Measurements from ENCODE around the gene STX10.

The STX10 gene

DNA sequence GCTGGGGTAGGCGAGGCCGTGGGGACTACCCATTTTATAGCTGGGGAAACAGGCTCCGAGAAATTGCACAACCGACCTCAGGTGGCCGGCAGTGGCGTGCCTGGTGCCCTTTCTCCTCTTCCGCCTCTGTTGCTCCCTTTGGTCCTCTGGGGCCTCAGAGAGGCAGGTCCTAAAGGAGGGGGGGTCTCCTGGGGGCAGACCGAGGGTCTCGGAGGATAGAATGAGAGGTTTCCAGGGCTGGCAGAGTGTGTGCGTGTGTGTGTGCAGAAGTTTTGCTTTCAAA, 11.3 kb downstream of the STX10 start:
- DNase-seq: no peak

DNA sequence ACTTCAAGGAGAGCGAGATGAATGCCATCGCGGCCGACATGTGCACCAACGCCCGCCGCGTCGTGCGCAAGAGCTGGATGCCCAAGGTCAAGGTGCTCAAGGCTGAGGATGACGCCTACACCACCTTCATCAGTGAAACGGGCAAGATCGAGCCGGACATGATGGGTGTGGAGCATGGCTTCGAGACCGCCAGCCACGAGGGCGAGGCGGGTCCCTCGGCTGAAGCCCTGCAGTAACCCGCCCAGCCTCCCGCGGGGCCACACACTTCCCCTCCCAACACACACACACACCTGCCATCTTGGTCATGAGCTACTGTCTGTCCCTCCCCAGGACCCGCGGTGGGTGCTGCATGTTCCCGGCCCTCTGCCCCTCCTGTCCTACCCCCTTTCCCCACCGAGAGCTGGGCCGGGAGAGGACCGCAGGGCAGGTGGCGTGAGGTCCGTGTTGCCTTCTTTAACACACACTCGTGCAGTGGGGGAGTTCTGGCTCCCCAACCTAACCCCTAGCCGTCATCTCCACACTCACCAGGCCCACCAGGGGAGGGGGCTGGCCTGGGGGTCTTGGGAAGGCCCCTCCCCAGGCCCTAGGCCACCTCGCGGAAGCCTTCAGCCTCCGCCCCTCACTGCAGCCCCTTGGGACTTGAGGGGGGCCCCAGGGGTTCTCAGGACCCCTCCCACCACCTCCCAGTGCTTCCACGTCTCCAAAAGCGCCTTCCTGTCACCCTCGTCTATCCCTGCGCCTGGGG, 11.8 kb downstream of the STX10 start:
- DNase-seq: no peak

DNA sequence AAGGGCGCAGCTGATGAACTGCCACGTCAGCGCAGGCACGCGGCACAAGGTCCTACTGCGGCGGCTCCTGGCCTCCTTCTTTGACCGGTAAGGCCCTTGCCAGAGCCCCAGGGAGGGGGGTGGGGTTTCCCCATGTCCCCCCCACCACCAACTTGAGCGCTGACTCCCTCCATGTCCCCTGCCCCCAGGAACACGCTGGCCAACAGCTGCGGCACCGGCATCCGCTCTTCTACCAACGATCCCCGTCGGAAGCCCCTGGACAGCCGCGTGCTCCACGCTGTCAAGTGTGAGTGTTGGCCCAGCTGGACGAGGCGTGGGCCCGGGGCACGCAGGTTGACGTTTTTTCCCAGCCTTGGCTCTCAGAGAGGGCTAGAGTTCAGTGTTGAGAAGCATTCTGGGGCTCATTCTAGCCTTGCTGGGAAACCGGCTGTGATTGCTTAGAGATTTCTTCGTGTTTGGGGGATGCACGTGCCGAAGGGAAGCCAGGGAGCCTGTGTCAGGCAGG, 12.8 kb downstream of the STX10 start:
- DNase-seq: no peak

DNA sequence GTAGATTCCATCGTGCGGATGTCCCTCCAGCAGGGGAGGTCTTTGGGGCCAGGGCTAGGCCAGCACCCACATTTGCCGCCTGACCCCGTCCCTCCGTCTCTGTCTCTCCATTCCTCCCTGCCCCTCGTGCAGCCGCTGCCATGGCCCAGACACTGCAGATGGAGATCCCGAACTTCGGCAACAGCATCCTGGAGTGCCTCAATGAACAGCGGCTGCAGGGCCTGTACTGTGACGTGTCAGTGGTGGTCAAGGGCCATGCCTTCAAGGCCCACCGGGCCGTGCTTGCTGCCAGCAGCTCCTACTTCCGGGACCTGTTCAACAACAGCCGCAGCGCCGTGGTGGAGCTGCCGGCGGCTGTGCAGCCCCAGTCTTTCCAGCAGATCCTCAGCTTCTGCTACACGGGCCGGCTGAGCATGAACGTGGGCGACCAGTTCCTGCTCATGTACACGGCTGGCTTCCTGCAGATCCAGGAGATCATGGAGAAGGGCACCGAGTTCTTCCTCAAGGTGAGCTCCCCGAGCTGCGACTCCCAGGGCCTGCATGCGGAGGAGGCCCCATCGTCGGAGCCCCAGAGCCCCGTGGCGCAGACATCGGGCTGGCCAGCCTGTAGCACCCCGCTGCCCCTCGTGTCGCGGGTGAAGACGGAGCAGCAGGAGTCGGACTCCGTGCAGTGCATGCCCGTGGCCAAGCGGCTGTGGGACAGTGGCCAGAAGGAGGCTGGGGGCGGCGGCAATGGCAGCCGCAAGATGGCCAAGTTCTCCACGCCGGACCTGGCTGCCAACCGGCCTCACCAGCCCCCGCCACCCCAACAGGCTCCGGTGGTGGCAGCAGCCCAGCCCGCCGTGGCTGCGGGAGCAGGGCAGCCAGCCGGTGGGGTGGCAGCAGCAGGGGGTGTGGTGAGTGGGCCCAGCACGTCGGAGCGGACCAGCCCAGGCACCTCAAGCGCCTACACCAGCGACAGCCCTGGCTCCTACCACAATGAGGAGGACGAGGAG, 14.8 kb downstream of the STX10 start:
- no peak for DNase-seq

DNA sequence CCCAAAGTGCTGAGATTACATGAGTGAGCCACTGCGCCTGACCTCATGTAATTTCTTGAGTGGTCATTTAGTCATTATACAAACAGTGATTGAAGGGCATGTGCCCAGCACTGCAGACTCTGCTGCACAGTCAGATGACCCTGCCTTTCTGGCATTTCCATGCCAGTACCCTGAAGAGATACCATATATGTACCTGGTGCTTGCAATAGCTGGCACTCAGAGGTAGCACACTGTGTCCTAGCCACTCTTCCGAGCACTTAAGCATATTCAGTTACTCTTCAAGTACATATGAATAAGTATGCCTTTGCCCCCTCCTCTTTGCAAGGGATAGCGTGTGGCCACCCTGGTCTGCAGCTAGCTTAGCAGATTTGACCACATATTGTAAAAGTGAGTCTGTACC, 15.5 kb downstream of the STX10 start:
- no peak for DNase-seq

DNA sequence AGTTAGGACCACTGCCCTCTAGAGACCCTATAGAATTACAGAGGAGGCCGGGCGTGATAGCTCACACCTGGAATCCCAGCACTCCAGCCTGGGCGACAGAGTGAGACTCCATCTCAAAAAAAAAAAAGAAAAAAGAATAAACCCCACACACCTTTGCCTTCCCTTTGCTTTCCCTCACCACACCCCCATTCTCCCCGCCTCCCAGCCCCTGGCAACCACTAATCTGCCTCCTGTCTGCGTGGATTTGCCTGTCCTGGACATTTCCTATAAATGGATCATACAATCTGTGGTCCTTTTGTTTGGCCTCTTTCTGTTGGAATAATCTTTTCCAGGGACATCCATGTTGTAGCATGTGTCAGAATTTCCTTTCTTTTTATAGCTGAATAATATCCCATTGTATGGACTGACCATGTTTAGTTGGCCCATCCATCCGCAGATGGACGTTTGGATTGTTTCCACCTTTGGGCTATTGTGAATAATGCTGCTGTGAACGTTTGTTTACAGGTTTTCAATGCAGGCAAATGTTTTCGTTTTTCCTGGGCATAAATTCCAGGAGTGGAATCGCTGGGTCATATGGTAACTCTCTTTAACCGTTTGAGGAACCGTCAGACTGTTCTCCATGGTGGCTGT, 16.8 kb downstream of the STX10 start:
- no peak for DNase-seq

DNA sequence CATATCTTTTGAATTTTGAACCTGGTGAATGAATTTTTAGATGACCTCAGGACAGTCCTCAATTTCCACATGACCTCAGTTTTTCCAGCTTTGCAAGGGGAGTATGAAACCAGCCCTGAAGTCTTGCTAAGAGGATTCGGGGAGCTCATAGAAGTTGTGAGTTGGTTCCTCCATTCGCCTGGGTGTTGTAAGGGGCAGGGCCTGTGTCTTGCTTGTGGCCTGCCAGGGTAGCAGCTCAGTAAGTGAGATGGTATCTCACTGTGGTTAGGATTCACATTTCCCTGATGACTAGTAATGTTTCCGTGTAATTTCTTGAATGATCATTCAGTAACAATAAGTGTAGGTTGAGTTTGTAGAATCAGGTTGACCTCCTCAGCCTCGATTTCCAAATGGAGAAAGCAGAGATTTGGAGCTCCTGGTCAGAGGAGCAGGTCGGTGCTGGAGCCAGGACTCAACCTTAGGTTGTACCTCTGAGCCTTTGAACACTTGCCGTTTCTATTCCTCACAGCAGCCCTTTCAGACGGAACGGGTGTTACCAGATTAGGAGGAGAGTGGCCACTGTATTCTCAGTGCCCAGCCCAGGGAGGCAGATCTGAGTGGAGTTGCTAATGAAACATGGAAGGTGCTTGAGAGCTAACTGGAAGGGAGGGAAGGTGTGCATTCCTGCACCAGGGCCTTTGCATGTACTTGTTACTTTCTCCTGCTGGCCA, 17.5 kb downstream of the STX10 start:
- DNase-seq: no peak

DNA sequence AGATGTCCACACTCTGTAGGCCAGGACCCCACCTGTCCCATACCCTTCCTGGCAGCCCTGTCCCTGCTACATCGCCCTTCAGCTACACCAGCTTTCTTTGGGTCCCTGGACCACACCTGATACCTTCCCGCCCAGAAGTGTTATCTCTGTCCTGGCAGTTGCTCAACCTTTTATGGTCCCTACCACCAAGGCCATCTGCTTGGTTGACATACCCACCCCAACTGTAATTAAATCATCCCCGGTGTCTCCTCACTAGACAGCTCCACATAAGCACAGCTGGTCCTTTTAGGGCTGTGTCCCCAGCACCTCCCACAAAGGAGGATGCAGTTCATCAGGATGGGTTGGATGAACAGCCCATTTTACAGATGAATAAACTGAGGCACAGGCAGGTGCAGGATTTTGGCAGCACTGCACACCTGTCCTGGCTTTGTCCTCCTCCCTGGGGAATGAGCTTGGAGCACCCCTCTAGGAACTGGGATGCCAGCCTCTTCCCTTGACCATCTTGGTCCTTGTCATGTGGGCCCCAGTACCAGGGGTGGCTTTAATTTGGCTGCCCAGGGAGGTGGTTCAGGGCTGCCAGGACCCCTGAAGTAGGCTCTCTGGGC, 19.2 kb downstream of the STX10 start:
- DNase-seq: no peak

DNA sequence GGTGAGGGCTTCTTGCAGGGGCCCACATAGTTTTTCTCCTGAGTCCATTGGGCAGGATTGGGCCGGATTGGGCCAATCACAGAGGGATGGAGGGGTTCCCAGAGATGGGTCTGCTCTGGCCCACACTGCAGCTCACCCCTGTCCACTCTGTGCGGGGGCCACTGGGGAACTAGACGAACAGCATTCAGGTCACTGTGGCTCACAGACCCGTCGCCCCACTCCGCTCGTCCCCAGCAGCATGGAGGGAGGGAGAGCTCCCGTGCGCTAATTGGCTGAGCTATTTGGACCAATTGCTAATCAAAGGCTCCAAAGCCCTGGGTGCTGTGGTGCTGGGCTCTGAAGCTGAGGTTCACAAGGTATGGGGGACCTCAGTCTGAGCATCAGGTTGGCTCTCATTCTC, 20.8 kb downstream of the STX10 start:
- DNase-seq: no peak

DNA sequence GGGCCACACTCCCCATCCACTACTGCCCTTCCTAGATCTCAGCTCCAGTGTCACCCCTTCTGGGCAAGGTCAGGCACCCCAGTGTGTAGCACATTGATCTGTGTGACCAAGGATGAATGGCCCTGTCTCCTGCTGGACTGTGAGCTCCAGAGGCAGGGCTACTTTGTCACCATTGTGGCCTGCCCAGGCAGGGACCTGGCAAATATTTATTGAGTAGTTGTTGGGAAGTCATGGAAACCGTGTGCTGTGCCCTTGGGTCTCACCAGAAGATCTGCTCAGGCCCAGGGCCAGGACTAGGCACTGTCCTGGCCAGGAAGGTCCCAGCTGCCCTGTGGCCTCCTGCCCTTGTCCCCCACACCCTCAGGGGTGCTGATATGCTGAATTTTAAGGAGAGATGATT, 21.6 kb downstream of the STX10 start:
- DNase-seq: no peak

DNA sequence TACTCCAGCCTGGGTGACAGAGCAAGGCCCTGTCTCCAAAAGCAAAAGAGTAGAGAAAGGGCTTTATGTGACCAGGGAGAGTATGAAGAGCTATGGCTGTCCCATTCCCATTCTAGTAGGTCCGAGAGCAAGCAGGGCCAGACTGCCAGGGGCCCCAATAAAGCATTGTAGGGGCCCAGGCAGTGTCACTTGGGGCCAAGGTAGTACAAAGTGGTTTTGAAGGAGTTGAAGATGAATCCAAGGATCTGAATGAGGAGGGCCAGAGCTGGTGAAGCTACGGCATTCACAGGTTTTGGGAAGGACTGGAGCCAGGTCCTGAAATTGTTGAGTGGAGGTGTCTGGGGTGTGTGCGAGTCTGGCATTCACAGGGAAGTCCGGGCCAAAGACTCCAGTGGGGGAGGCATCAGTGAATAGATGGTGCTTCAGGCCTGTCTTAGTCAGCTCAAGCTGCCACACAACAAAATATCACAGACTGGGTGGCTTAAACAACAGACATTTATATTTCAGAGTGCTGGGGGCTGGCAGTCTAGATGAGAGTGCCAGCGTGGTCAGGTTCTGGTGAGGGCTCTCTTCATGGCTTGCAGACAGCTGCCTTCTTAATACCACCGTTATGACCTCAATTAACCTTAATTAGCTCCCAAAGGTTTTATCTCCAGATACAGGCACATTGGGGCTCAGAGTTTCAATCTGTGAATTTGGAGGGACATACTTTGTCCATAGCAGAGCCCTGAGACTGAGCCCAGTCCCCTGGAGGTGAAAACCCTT, 22.2 kb downstream of the STX10 start:
- no peak for DNase-seq

DNA sequence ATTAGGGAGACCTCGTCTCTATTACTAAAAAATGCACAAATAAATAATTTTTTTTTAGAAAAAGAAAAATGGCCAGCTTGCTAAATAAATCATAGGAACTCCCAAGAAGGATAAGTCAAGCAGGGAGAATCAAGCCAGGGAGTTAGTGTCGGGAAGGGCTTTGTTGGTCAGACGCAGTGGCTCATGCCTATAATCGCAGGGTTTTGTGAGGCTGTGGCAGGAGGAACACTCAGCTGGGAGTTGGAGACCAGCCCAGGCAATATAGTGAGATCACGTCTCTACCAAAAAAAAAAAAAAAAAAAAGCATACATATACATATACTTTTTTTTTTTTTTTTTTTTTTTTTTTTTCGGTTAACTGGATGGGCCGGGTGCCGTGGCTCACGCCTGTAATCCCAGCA, 23.1 kb downstream of the STX10 start:
- no peak for DNase-seq

DNA sequence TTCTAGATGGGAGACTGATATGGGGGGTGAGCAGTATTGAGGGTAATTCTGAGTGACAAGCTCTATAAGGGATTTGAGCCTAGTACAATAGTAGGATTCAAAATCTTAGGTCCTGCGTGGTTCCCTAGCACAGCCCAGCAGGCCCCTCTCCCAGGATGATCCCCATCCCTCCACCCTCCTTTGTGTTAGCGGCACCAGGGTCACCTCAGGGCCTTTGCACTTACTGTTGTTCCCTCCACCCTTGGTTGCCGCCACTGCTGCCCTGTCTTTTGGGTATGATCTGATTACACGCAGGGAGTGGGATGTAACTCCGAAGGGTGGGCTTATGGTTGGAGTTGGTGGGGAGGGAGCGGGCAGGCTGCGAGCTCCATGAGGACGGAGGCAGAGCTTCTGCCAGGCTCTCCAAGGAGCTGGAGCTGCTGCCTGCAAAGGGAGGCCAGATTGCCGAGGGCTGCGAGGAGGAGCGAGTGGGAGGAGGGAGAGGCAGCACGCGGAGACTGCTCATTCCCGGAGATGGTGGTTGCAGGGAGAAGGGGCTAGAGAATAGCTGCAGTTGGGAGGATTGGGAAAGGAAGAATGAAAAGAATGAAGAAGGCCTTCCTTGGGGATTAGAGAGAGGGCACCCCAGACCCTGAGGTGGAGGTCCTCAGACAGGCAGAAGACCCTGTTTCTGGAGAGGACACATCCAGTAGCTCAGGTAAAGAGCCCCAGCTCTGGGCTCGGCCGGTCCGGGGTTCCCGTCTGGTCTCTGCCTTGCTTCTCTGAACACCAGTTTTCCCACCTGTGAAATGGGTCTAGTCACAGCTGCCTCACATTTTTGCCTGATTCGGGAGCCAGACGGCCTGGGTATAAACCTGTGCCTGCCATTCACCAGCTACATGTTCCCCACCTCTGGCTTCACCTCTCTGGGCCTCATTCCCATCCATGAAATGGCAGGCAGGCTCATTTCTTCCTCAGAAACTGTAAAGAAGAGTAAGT, 26.9 kb downstream of the STX10 start:
- DNase-seq: no peak

DNA sequence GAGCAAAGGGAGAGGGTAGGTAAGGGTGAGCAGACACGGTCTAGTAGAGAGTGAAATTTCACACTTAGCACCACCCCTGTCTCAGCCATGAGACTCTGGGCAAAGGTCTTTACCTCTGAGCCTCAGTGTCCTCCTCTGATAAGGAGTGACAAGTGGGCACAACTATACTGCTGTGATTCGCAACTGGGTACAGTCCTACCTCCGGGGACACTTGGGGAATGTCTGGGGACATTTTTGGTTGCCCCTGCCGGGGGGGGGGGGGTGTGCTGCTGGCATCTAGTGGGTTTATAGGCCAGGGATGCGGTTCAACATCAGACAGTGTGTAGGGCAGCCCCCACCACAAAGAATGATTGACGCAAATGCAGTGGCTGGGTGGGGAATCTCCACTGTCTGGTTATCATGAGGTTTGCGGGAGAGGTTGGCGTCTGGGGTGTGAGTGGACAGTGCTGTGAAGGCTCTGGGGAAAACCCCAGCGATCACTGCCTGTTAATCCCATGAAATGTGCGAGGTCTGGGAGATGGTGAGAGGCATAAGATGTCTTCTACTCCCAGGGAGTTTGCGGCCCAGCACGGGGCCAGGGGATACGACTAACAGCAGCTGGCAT, 27.8 kb downstream of the STX10 start:
- no peak for DNase-seq

DNA sequence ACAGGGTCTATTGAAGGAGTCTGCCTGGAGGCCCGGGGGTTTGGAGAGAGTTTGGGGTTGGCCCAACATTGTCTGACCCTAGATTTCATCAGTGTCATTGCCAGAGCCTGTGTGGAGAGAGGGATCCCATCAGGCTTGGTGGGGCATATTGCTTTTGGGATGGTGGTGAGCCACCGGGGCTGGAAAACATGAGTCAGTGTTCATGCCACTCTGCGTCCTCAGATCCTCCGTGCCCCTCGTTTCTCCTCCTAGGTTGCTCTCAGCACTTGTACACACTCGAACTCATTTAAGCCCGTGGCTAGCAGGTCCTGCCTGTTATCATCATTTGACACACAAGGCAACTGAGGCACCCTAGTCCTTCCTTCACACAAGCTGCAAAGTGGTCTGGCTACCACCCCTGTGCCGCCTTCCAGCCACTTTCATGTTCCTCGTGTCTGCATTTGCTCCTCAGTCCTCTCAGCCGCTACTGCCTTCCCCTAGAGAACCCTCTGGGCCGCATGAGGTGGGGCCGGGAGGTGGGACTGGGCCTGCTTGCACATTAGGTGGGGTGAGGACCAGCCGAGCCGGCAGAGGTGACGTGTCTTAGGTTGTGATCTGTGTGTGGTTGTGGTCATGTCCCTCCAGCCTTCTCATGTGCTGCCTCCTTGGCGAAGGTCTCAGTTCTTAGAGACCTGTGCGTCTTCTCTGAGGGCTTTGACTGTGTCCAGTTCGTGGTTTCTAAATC, 28.5 kb downstream of the STX10 start:
- DNase-seq: no peak

DNA sequence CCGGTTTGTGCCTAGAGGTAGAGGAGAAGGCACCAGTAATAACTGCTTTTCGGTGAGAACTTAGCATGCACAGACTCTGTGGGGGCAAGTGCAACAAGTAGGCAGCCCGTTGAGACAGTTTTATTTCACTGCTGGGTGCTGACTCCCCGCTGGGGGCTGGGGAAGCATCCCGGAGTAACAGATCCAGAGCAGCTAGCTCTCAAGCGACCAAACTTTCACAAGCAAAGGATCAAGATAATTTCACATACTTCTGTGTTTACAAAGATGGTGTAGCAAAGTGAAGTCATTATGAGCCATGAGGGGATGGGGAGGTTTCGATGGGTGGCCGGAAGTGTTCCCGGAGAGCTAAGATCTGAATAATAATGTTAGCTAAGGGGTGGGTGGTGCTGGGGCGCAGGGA, 29.4 kb downstream of the STX10 start:
- no peak for DNase-seq

DNA sequence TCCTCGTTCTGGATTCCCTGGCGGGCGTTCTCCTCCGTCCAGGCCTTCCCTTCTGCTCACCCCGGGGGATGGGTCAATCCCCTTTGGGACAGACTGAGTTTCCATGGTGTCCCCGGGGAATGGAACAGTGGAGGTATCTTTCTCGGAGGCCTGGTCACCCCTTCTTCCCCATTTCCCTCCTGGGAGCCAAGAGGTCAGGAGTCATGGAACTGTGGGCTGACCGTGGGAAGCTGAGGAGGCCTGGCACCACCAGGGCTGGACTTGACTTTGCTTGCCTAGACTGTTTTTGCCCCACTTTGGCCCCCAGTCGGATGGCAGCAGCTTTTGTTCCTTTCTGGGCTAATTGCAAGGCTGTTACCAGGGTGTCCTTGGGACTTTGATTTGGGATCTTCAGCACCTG, 30.1 kb downstream of the STX10 start:
- DNase-seq: no peak

DNA sequence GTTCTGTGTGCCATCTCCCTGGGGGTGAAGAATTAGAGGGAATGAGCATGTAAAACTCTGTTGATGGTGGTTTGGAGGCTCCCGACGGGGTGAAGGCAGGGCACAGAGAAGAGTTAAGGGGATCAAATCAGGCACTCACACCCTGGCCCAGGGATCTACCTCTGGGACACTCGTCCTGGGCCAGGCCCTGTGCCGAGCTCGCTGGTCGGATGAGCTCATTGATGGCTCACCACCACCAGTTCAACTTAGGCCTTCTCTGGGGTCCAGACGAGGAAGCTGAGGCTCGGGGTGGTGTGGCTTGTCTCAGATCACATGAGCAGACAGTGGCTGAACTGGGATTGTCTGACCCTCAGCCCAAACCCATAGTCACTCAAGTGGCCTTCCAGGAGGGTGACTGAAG, 30.5 kb downstream of the STX10 start:
- DNase-seq: no peak

DNA sequence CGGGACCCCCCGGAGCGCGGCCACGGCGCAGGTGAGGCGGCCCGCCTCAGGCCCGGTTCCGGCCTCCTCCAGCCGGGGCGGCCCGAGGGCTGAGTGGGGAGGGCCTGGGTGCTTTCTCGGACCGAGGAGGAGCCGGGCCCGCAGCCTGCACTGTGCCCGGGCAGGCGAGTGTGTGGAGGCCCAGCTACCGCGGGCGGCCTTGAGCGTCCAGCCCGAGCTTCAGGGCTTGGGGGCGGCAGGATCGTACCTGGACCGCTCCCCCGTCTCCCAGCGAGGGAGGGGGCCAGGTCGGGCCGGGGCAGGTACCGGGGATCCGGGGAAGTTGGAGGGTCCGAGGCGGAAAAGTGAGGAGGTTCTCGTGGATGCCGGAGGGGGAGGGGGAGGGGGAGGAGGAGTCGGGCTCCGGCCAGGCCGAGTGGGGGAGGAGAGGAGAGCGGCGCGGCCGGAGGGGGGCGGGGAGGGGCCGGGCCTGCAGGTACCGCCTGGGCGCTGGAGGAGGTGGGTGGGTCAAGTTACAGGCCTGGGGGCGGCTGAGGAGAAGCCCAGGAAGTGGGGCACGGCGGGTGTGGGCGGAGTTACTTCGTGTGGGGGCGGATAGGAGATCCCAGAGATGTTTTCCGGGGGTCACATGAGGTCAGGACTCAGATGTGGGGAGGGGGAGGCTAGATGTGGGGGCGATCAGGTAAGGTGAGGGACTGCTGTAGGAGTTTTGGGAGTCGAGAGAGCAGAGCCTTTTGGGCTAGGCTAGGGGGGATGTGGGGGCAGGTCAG, 31.6 kb downstream of the STX10 start:
- DNase-seq: peak; percentile 26
